Endothelial cell of umbilical vein (primary cell): Measurements from ENCODE around the gene ENOX2.

Experiments
- CTCF ChIP-seq, 2 donors: IDR thresholded peaks; 1 replicate in 1 of 2; 2 replicates in 1 of 2; pipeline ENCODE4 v1.5.1; 2011; ENCODE audit warnings: low read length in 2 of 2, mild to moderate bottlenecking in 2 of 2, moderate library complexity in 2 of 2, control low read depth in 1 of 2, inconsistent platforms in 1 of 2, low read depth in 1 of 2; ENCODE audit not compliant: insufficient read depth in 1 of 2; ENCODE audit errors: extremely low read depth in 1 of 2
- EZH2 ChIP-seq: IDR thresholded peaks from 2 replicates; pipeline ENCODE4 v1.6.1; 2012; ENCODE audit warnings: borderline replicate concordance, low read depth, mild to moderate bottlenecking, moderate library complexity, low read length, inconsistent platforms; ENCODE audit not compliant: severe bottlenecking
- FOS ChIP-seq: IDR thresholded peaks from 2 replicates; pipeline ENCODE4 v1.6.1; 2011; ENCODE audit warnings: mild to moderate bottlenecking, low read length, moderate library complexity, borderline replicate concordance; ENCODE audit not compliant: insufficient read depth
- GATA2 ChIP-seq: IDR thresholded peaks from 2 replicates; pipeline ENCODE4 v1.7.0; 2011; ENCODE audit warnings: low read depth, mild to moderate bottlenecking, moderate library complexity, mixed read lengths, low read length; ENCODE audit not compliant: insufficient read length, insufficient read depth
- JUN ChIP-seq: IDR thresholded peaks from 2 replicates; pipeline ENCODE4 v1.6.1; 2011; ENCODE audit warnings: borderline replicate concordance, low read depth; ENCODE audit not compliant: insufficient read length, insufficient read depth
- MAX ChIP-seq: IDR thresholded peaks from 2 replicates; pipeline ENCODE4 v1.6.1; 2011; ENCODE audit not compliant: insufficient read depth, insufficient read length
- MYC ChIP-seq: IDR thresholded peaks from one replicate; pipeline ENCODE4 v1.6.1; 2011; ENCODE audit warnings: mild to moderate bottlenecking, low read depth, low read length
- POLR2A ChIP-seq: IDR thresholded peaks from 2 replicates; pipeline ENCODE4 v1.6.1; 2012; ENCODE audit warnings: low read depth, mild to moderate bottlenecking, control low read depth, low read length
- POLR2AphosphoS5 ChIP-seq: IDR thresholded peaks from 2 replicates; pipeline ENCODE4 v1.6.1; 2012; ENCODE audit warnings: low read depth, mild to moderate bottlenecking, control low read depth, low read length, moderate library complexity; ENCODE audit not compliant: insufficient read depth

GRCh38 chrX:130705591-130705990, 197.4 kb downstream of the ENOX2 start:
- TF ChIP-seq CTCF (IDR thresholded peaks at IDR 0.05; ENCODE audit: extremely low read depth in 1 of 2, insufficient read depth in 1 of 2, low read depth in 1 of 2, low read length in 2 of 2) (no peak), POLR2A (no peak), FOS (no peak), MYC (no peak), EZH2 (no peak), POLR2AphosphoS5 (no peak), MAX (no peak), JUN (no peak), GATA2 (no peak)
